DMS79 (cell line): ENCODE results near the gene NME1.
"Not testable (repeated sequence)": the region's sequence is repeated elsewhere in the genome, so short reads cannot be mapped to it uniquely, and the experiment has no call there.

Experiments
- DNase-seq: peaks from one replicate; lab custom pipeline; 2025; lab: John Stamatoyannopoulos, UW

NME1 gene

DNA sequence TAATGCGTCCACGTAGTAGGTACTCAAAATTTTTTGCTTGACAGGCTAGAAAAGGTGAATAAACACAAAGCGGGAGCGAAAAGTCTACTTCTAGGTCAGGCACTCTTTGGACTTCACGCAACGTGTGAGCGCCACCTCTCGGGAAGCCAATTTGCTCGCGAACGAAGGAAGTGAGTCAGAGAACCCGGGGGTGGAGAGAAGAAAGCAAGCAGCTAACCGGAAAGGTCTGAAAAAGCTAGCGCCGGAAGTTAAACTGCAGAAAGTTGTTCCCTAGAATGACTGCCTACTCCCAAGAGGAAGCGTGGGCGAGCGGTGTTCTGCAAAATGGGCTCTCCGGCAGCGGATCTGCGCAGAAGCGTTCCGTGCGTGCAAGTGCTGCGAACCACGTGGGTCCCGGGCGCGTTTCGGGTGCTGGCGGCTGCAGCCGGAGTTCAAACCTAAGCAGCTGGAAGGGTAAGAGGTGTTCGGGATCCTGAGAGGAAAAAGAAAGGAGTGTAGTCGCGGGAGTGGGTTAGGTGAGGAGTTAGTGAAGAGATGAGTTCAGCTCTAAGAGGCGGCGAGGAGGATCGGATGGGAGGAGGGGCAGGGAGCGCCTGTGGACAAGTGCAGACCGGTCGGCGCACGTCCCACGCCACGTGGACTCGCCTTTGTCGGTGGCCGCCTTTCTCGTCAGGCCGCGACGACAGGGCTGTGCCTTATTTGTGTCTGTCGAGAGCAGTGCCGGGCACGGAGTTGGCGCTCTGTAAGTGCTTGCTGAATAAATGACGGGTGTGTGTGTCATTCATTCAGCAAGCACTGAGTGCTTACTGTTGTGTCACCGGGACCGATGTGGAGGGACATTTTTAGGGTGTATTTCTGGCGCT lies at the start of gene NME1:
NME1 (plus strand) TSS at position 350 of the 863 bp plus-strand sequence. CDS start 2,096 bp downstream, outside the sequence.
- DNase-seq = peak; percentile 98

DNA sequence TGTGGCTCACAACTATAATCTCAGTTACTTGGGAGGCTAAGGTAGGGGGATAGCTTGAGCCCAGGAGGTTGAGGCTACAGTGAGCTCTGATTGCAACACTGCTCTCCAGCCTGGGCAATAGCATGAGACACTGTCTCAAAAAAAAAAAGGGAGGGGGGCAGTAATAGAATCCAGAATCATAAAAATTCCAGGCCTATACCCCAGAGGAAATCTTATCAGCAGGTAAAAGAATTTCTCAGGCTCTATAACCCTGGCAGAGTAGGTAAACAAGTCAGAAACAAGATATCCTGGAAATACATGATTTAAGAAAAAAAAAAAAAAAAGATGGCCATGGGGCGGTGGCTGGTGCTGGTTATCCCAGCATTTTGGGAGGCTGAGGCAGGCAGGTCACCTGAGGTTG lies 45.6 kb upstream of the NME1 start:
- no peak for DNase-seq

DNA sequence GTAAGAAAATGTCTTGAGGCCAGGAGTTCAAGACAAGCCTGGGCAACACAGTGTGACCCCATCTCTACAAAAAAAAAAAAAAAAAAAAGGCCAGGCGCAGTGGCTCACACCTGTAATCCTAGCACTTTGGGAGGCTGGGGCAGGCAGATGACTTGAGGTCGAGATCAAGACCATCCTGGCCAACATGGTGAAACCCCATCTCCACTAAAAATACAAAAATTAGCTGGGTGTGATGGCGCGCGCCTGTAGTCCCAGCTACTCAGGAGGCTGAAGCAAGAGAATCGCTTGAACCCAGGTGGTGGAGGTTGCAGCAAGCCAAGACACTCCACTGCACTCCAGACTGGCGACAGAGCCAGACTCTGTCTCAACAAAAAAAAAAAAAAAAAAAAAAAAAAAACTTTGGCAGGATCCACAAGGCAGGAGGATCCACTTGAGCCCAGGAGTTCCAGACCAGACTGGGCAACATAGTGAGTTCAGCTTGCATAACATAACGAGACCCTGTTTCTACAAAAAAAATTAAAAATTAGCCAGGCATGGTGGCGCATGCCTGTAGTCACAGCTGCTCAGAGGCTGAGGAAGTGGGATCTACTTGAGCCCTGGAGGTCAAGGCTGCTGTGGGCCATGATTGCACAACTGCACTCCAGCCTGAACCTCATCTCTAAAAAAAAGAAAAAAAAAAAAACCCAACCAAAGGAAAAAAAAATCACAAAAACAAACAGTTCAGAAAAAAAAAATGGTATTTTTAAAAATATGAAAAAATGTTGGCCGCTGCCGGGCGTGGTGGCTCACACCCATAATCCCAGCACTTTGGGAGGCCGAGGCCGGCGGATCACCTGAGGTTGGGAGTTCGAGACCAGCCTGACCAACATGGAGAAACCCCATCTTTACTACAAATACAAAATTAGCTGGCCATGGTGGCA lies 40.8 kb upstream of the NME1 start:
- DNase-seq = peak; percentile 48

DNA sequence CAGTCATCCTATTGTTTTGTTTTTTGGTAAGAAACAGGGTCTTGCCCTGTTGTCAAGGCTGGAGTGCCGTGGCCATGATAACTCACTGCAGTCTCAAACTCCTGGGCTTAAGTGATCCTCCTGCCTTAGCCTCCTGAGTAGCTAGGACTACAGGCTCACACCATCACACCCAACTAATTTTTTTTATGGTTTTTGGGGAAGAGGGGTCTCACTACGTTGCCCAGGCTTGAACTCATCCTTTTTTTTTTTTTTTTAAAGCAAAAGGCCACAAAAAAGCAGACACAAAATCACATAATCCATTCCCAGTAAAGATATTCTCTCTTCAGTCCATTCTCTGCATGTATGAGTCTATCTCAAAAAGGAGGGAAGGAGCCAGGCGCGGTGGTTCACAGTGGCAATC lies 38.2 kb upstream of the NME1 start:
- DNase-seq = no peak

DNA sequence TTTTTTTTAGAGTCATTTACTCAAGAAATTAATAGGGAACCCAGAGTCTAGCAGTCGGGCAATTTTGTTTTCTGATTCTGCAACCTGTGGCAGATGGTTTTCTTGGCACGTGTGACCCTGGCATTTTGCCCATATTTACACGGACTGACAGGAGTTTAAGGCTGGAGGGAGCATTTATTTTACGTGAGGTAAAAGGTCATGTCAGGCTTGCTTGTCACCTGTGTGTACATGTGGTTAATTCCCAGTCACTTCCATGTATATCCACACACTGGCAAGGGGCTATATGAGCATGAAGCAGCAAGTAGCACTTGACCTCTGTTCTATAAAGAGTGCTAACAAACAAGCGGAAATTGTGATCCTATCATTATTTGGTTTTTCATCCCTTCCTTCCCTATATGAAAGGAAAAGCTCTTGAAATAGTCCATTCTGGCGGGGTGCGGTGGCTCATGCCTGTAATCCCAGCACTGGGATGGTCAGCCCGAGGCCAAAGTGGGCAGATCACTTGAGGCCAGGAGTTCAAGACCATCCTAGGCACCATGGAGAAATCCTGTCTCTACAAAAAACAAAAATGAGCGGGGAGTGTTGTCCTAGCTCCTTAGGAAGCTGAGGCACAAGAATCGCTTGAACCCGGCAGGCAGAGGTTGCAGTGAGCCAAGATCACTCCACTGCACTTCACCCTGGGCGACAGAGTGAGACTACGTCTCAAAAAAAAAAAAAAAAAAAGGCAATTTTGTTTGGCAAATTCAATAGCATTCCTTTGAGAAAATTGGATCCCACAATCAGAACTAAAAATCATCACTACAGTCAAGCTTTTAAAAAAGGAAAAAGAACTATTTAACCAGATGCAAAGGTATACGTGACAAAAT lies 34.8 kb upstream of the NME1 start:
- peak; percentile 73 for DNase-seq

DNA sequence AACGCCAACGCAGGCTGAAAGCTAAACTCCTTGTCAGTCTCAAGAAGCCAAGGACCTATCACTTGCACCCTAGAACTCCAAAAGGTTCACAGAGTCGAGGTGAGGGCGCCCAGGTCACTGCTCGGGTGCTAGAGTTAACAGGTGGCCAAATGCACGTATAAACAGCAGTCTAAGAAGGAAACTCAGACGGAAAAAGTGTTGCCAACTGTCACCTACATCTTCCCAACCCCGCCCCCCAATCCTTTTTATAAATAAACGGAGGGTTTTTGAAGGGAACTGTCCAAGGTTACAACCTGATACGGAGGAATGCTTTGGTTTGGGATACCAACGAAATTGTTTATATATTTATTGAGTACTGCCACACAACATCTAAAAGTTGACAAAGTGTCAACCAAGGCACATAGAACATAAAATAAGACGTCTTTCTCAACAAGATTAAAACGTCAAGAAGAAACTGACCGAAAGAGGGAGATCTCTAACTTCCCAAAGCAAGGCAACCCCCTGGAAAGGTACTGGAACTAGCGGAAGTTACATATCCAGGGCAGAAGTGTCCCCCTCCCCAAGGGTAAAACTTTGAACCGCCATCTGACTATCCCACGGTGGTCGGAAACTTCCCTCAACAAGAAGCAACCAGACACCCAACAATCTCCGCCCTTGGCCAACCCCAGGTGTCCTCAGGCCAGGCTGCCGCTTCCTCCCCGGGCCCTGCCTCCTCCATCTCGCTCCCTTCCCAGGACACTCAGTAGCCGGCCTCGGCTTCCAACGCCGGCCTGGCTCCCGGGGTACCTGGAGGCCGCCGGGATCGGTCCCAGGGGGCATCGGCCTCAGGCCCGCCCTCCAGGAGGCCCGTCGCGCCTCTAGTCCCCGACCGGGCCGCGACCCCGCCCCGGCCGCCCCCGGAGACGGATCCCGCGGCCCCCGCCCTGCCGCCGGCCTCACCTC lies 33.7 kb upstream of the NME1 start:
- peak; percentile 6 for DNase-seq

DNA sequence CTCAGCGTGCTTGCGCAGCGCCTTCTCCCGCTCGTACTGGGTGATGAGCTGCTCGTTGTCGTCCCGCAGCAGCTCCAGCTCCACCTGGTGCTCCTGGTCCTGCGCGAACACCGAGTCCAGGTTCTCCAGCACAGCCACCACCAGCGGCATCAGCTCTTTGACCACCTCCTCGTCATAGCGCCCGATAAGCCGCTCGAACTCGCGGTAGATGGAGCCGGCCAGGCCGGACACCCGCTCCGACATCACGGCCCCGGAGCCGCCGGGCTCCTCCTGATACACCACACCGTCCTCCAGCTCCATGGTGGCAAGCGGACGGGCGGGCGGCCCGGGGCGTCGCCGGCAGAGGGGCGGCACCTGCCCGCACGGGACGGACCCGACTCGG lies 33.0 kb upstream of the NME1 start:
- DNase-seq = peak; percentile 20

DNA sequence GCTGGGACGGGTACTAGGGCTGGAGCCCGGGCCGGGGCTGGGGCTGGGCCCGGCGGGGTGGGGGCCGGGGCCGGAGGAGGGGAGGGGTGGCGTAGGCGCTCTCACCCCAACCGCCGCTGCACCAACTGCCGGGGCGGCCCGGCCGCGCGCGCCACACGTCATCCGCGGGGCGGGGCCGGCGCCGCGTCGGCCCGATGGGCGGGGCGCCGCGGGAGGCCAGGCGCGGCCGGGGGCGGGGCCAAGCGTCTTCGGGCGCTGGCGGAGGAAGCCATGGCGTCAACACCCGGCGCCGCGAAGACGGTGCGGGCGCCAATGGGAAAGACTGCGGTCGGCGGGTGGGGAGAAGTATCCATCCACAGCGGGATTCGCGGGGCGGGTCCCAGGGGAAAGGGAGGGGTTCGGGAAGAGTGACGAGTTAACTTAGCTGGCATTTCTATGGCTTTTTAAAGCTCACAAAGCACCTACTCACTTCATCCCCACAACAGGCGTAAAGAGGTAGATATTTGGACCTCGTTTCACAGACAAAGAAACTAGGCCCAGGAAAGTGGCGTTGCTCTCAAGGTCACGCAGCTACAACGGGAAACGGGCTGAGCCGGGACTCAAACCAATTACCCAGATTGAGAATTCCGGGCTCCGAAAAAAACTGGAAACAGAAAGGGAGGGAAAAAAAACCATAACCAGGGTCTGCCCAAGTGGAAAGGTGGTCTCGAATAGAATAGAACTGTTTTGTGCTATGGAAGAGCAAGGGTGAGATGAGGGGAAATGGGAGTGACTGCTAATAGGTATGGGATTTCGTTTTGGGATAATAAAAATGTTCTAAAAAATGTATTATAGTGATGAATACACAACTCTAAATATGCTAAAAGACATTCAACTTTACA lies 32.4 kb upstream of the NME1 start, which contains the start of gene SPAG9:
SPAG9 (minus strand) TSS at position 130 of the 881 bp plus-strand sequence. CDS start 212 bp downstream, outside the sequence.
- DNase-seq = peak; percentile 86

DNA sequence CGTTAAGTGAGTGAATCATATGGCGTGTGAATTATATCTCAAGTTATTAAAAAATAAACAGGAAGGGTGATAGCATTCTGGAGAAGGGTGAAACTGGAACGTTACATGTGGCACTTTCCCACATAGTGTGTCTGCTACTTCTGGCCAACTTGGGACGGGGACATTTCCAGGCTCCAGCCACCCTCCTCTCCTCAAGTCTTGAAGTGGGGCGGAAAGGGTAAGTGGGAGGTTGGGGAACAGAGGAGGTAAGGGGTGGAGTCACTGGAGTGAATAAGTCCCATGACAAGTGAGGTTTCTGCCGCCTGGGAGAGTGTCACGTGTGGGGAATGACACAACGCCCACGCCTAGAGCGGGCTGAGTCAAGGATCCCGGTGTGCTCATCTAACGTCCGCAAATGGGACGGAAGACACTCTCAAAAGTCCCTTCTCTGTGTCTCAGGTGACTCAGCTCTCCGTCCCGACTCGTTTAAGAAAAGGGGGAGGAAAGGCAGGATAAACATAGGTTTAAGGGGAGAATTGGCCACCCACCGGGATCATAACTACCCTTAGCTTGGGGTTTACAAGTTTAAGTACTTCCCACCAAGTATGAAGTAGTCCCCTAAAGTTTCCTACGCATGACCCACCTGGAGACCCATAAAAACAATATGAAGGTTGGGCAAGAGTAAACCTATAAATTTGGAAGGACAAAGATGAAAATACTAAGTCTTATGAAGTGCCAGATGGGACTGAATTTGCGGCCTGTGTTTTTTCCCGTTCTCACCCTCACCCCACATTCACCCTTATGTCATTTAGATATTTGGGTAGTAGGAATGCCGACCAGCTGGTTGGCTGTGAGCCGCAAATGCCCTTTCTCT lies 31.5 kb upstream of the NME1 start:
- DNase-seq = peak; percentile 51

DNA sequence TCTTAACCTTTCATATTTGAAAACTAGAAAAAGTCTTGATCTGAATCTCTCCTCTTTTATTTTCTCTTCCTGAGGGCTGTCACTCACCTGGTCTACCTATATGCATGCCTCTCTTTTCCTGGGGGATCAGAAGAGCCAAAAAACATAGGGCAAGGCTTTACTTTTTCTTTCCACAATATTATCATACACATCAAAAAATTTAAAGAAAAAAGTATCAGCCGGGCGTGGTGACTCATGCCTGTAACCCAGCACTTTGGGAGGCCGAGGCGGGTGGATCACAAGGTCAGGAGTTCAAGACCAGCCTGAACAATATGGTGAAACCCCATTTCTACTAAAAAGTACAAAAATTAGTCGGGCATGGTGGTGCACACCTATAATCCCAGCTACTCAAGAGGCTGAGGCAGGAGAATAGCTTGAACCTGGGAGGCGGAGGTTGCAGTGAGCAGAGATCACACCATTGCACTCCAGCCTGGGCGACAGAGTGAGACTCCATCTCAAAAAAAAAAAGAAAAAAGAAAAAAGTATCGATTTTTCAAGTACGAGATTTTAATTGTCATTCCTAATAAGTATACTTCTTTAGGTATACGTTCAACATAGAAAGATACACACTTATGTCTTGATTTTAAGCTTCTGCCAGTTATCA lies 30.8 kb upstream of the NME1 start:
- not testable (repeated sequence) for DNase-seq

DNA sequence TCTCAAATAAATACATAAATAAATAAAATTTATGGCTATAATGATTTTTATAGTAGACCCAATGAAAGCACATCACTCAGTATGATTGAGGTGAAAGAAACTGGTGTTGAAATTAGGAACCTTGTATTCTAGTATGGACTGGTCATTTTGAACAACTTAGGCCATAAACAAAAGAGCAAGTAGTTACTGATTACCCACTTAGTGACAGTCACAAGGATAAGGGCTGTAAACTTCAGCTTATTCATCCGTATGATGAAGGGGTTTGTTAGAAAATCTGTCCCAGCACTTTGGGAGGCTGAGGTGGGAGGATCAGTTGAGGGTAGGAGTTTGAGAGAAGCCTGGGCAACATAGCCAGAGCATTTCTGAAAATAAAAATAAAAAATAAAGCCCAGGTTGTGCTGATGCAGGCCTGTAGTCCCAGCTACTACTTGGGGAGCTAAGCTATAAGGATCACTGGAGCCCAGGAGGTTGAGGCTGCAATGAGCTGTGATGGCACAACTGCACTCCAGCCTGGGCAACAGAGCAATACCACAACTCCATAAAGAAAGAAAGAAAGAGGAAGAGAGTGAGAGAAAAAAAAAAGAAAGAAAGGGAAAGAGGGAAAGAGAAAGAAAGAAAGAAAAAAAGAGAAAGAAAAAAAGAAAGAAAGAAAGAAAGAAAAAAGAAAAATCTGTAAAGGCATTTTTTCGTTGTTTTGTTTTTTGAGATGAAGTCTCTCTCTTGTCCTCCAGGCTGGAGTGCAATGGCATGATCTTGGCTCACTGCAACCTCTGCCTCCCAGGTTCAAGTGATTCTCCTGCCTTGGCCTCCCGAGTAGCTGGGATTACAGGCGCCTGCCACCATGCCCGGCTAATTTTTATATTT lies 28.5 kb upstream of the NME1 start:
- DNase-seq = no peak

DNA sequence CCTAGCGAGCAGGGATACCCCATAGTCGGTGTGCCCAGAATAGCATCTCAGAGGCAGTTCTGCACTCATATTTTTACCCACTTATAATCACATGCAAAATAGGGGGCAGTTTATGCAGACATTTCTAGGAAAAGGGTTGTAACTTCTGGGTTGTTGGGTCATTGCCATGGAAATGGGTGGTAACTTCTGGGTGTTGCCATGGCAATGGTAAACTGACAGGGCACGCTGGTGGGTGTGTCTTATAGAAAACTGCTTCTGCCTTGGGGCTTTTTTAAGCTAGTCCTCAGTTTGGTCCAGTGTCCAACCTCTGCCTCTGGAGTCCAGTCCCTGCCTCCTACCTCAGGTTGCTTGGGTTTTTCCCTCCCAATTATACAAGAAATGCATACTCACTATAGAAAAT lies 25.3 kb upstream of the NME1 start:
- no peak for DNase-seq

DNA sequence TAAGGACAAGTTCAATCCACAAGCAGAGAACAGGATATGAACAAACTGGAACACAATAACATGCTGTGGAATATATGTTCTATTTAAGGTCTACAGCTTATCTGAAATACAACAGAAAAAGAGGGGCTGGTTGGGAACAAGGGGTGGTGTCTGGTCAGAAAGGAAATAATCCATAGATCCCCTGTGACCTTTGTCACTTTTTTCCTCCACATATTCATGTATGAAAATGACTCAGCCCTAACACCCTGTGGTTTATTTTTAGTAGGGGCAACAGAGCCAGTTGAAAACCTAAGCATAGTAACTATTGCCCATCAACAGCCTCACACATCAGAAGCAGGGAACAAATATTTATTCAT lies 20.4 kb upstream of the NME1 start:
- DNase-seq = no peak

DNA sequence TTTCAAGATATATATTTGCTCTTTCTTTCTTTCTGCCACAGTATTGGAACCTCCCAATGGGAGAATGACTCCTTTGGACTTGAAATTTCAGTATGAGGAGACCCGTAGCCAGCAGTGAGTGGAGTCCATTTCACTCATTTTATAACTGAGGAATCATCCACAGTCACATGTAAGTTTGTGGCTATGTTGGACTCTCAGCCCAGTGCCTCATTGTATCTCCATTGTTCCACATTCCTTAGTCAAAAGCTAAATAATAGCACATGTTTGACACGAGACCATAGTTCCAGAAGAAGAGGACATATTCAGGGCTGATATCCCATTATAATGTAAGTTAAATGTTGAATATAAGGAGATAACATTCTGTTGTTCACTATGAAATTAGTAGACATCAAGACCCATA lies 20.0 kb upstream of the NME1 start:
- no peak for DNase-seq

DNA sequence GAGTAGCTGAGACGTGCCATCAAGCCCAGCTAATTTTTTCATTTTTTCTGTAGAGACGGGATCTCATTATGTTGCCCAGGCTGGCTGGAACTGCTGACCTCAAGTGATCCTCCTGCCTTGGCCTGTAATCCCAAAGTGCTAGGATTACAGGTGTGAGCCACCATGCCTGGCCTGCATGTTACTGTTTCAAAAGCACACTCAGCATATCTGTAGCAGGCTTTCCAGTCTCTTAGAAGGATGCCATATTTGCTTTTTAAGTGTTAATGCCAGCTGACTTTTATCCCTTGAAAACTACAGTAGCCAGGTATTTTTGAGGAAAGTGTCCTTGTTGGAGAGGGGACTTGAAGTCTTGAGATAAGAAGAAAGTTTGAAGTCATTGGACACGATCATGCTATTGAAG lies 17.4 kb upstream of the NME1 start:
- no peak for DNase-seq

DNA sequence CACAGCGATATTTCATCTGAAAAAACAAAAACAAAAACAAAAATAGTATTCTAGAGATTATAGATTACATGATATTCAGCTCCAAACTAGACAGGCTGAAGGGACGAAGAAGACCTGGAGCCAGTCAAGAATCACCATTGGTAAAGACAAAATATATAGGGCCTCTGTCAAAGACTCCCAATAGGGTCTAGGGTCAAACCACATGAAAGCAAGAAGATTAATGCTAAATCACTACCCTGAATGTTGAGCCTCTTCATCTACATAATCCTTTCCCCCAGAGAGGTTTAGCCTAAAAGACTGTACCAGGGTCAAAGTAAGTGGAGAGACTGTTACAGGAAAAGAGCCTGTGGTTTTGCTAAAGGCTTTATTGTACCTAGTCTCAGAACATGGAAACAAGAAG lies 10.8 kb upstream of the NME1 start:
- no peak for DNase-seq

DNA sequence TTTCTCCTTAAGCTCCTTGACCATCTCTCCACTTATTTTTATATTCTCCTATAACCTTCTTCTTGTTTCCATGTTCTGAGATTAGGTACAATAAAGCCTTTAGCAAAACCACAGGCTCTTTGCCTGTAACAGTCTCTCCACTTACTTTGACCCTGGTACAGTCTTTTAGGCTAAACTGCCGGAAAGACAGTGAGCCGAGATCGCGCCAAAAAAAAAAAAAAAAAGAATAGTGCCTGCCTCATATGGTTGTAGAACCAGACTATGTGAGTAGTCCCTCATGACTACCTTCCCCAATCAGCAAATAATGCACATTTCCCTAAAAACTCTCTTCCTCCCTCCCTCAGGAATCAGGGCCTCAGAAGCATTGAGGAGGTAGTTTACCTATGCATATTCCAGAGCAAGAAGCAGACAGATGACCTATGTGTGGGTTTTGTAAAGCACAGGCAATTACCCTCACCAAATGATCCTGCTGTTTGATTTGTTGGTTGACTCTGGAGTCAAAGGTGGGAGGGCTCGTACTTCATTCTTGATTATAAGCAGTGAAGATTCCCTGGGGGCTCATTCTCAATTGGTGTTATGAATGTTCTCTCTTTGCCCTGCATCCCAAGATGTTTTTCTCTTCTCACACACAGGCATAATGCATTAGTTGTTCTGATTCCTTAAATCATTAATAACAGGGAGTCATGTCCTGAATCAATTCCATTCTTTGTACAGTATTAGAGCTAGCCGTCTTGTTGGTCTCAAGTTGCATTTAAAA lies 8.9 kb upstream of the NME1 start:
- DNase-seq = no peak
